Measurements from ENCODE around the gene ZNF662.

ZNF662 gene

GRCh38 chr3:42946050-42946449 lies 40.1 kb downstream of the ZNF662 start:
- no peak for DNase-seq

DNA sequence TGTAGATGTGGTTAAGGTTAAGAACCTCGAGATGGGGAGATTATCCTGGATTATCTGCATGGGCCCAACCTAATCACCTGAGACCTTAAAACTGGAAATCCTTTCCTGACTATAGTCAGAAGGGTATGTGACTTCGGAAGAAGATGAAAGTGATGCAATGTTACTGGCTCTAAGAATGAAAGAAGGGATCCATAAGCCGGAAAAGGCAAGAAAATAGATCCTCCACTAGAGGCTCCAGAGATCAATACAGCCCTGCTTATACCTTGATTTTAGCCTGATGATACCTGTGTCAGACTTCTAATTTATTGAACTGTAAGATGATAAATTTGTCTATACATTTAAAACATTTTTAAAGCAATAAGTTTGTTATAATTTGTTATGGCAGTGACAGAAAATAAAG lies 51.6 kb downstream of the ZNF662 start:
- no peak for DNase-seq

GRCh38 chr3:42960282-42960681 lies 54.3 kb downstream of the ZNF662 start:
- DNase-seq, result no peak

DNA sequence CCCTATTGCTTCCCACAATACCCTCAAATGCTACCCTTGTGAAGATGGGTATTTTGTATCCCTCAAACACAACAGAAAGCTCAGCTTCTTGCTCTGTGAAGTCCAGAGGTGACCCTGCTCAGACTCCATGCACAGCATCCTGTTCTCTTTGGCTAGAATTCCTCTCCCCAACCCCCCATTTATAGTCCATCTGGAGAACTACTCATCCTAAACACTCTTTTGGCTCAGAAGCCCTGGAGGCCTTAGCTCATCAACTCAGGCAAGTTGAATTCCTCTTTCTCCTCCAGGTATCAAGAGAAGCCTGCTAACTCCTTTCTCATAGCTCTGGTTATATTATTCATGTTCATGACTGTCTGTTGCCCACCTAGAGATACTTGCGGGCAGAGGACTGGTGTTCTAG lies 54.8 kb downstream of the ZNF662 start:
- DNase-seq, result no peak

DNA sequence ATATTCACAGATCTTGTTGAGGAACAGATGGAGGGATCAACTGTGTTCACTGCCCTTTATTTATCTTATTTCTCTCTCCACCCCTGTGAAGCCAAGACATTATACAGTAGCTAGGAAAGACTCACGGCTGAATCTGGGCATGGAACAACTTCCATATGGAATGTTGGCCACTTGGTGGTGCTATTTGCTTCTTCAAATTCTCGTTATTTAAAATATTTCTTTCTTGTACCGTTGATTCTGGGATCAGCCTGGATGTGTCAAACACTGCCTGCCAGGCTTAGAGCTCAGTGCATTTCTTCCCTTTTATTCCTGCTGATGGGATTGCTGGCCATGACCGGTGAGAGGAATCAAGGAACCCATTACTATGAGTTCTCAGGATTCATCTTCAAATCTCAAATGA lies 55.7 kb downstream of the ZNF662 start:
- no peak for DNase-seq

GRCh38 chr3:42963269-42963668 lies 57.3 kb downstream of the ZNF662 start:
- no peak for DNase-seq

GRCh38 chr3:42964266-42964665 lies 58.3 kb downstream of the ZNF662 start:
- DNase-seq, result no peak

Data from NCI-H524 treated with DMSO at 0.1 percent for 48 hours (cell line).